HCT116 (cell line): ENCODE results near the gene TTLL7. TPM values are rescaled to one million over a fixed set of nuclear protein-coding genes. Genes with fewer than 3 reads are reported as not detected.

ENCODE experiments used
- ATAC-seq: fragments of 200-7000 bp; cut with Tn5 transposase; 2 replicates; pipeline ENCODE4 v1.9.1; 2020; ENCODE audit warnings: mild to moderate bottlenecking, moderate library complexity
- BruUV-seq: library from RNA; stranded (reverse); fragments of 400-500 nt; replicated peaks from 2 replicates; lab custom pipeline; 2021; lab: Mats Ljungman, UMichigan
- CTCF ChIA-PET: fragments of 300-600 bp; sonication (Branson Sonifier 250); formaldehyde crosslinking; loops from one replicate; lab custom pipeline; 2021; ENCODE audit warnings: antibody characterized with exemption; lab: Charles Lee
- POLR2A ChIA-PET: fragments of 300-600, 350-600 bp; sonication (Branson Sonifier 250); formaldehyde crosslinking; loops from one replicate; lab custom pipeline; 2021; ENCODE audit warnings: antibody characterized with exemption; lab: Charles Lee
- RAD21 ChIA-PET, 2 experiments: fragments of 300-600 bp; sonication (Branson Sonifier 250); formaldehyde crosslinking; loops; one replicate each; lab custom pipeline; 2023; ENCODE audit warnings: low total read pairs in 2 of 2; ENCODE audit not compliant: uncharacterized antibody in 2 of 2, unreplicated experiment in 2 of 2, low non-redundant PET in 1 of 2; lab: Charles Lee
- DNase-seq: peaks from one replicate; pipeline ENCODE4 v3.0.0-alpha.2; 2010; ENCODE audit warnings: low read depth, low spot score
- H2AFZ ChIP-seq: fragments of 200-600 bp; shearing (Covaris generic), sonication (generic); 2 replicates; pipeline ENCODE4 v1.6.1; 2017; ENCODE audit warnings: low read depth, mixed run types, mixed read lengths, antibody characterized with exemption, low read length; ENCODE audit not compliant: poor library complexity, severe bottlenecking
- H3K27ac ChIP-seq: 2 replicates; pipeline ENCODE4 v1.5.1; 2012; ENCODE audit warnings: low read depth, low read length
- H3K27me3 ChIP-seq: fragments of 200-600 bp; sonication (generic); 2 replicates; pipeline ENCODE4 v1.6.1; 2016; ENCODE audit warnings: mixed run types, low read length, mixed read lengths; ENCODE audit not compliant: insufficient read depth
- H3K36me3 ChIP-seq, 2 experiments: fragments of 200-500 bp in 1 of 2; fragments of 200-600 bp in 1 of 2; sonication (Bioruptor generic) in 1 of 2; sonication (generic) in 1 of 2; 2 replicates each; pipeline versions ENCODE4 v1.5.1 to v1.6.1; 2014 to 2016; ENCODE audit warnings: low read length in 2 of 2, inconsistent platforms in 1 of 2, mixed read lengths in 1 of 2, mixed run types in 1 of 2; ENCODE audit not compliant: insufficient read depth in 2 of 2, control insufficient read depth in 1 of 2
- H3K4me1 ChIP-seq, 2 experiments: fragments of 200-600 bp in 1 of 2; sonication (generic) in 1 of 2; 2 replicates each; pipeline versions ENCODE4 v1.5.1 to v1.6.1; 2012 to 2017; ENCODE audit warnings: low read length in 2 of 2, inconsistent platforms in 1 of 2, mild to moderate bottlenecking in 1 of 2, mixed read lengths in 1 of 2, mixed run types in 1 of 2, moderate library complexity in 1 of 2; ENCODE audit not compliant: insufficient read depth in 2 of 2, control insufficient read depth in 1 of 2
- H3K4me2 ChIP-seq: fragments of 200-600 bp; sonication (generic); 2 replicates; pipeline ENCODE4 v1.6.1; 2017; ENCODE audit warnings: mixed run types, low read length, mixed read lengths
- H3K4me3 ChIP-seq, 2 experiments: fragments of 200-600 bp in 1 of 2; sonication (generic) in 1 of 2; replicated peaks in 1 of 2; 2 replicates each; pipeline ENCODE4 v1.5.1; 2011 to 2016; ENCODE audit warnings: low read length in 2 of 2, control low read depth in 1 of 2, low read depth in 1 of 2, mild to moderate bottlenecking in 1 of 2, mixed read lengths in 1 of 2, mixed run types in 1 of 2
- H3K79me2 ChIP-seq: fragments of 200-600 bp; sonication (generic); 2 replicates; pipeline ENCODE4 v1.6.1; 2017; ENCODE audit warnings: mild to moderate bottlenecking, mixed run types, low read length, moderate library complexity, mixed read lengths; ENCODE audit not compliant: insufficient read depth
- H3K9ac ChIP-seq: fragments of 200-600 bp; sonication (generic); 2 replicates; pipeline ENCODE4 v1.6.1; 2016; ENCODE audit warnings: low read length, mixed read lengths
- H3K9me2 ChIP-seq: fragments of 200-600 bp; sonication (generic), shearing (Covaris generic); 2 replicates; pipeline ENCODE4 v1.6.1; 2017; ENCODE audit warnings: mixed run types, mild to moderate bottlenecking, moderate library complexity; ENCODE audit not compliant: insufficient read depth
- H3K9me3 ChIP-seq, 2 experiments: fragments of 200-500 bp in 1 of 2; fragments of 200-600 bp in 1 of 2; sonication (Bioruptor generic) in 1 of 2; sonication (generic) in 1 of 2; 2 replicates each; pipeline ENCODE4 v1.6.1; 2014 to 2017; ENCODE audit warnings: low read length in 2 of 2, mixed read lengths in 2 of 2, inconsistent platforms in 1 of 2, low read depth in 1 of 2, mild to moderate bottlenecking in 1 of 2, mixed run types in 1 of 2, moderate library complexity in 1 of 2; ENCODE audit not compliant: control insufficient read depth in 1 of 2, insufficient read depth in 1 of 2
- H4K20me1 ChIP-seq: fragments of 200-600 bp; sonication (generic), shearing (Covaris generic); 2 replicates; pipeline ENCODE4 v1.6.1; 2017; ENCODE audit warnings: mixed run types, mild to moderate bottlenecking, moderate library complexity; ENCODE audit not compliant: insufficient read depth
- CEBPB ChIP-seq: IDR thresholded peaks from 2 replicates; pipeline ENCODE4 v1.6.1; 2012; ENCODE audit warnings: low read depth
- CTCF ChIP-seq, 3 experiments: fragments of 200-600 bp in 1 of 3; sonication (generic) in 1 of 3; IDR thresholded peaks in 2 of 3; conservative IDR thresholded peaks in 1 of 3; 2 replicates each; pipeline ENCODE4 v1.5.1; 2012 to 2017; ENCODE audit warnings: low read depth in 2 of 3, low read length in 2 of 3, antibody characterized with exemption in 1 of 3, borderline replicate concordance in 1 of 3, control low read depth in 1 of 3, mild to moderate bottlenecking in 1 of 3, mixed read lengths in 1 of 3, mixed run types in 1 of 3, moderate library complexity in 1 of 3; ENCODE audit not compliant: insufficient read depth in 1 of 3
- EZH2 ChIP-seq: fragments of 200-600 bp; sonication (generic); IDR thresholded peaks from 2 replicates; pipeline ENCODE4 v1.6.1; 2017; ENCODE audit warnings: antibody characterized with exemption, mixed run types
- EZH2phosphoT487 ChIP-seq: fragments of 200-600 bp; IDR thresholded peaks from 2 replicates; pipeline ENCODE4 v1.6.1; 2018; ENCODE audit warnings: antibody characterized with exemption, borderline replicate concordance
- POLR2A ChIP-seq: IDR thresholded peaks from 2 replicates; pipeline ENCODE4 v1.7.0; 2011; ENCODE audit warnings: borderline replicate concordance; ENCODE audit not compliant: insufficient read depth, insufficient read length; ENCODE audit errors: extremely low read depth
- RAD21 ChIP-seq: IDR thresholded peaks from 2 replicates; pipeline ENCODE4 v1.6.1; 2012; ENCODE audit warnings: low read depth, mild to moderate bottlenecking
- REST ChIP-seq: IDR thresholded peaks from 2 replicates; pipeline ENCODE4 v1.6.1; 2012; ENCODE audit warnings: low read depth
- SIN3A ChIP-seq: IDR thresholded peaks from 2 replicates; pipeline ENCODE4 v1.6.1; 2012; ENCODE audit warnings: low read depth
- TCF7L2 ChIP-seq: IDR thresholded peaks from 2 replicates; pipeline ENCODE4 v1.7.0; 2011; ENCODE audit warnings: borderline replicate concordance, inconsistent platforms; ENCODE audit not compliant: insufficient read depth, insufficient read length; ENCODE audit errors: extremely low read depth
- YY1 ChIP-seq: IDR thresholded peaks from 2 replicates; pipeline ENCODE4 v1.6.1; 2011; ENCODE audit warnings: low read length, low read depth, moderate library complexity, mild to moderate bottlenecking; ENCODE audit not compliant: insufficient replicate concordance; ENCODE audit errors: extremely low read depth
- ZFX ChIP-seq: fragments of 450-650 bp; IDR thresholded peaks from 2 replicates; pipeline ENCODE4 v1.6.1; 2017
- intact Hi-C: fragments of 100-400 bp; cut with micrococcal nuclease; formaldehyde crosslinking; loops from 2 replicates; pipeline ENCODE4 v1.10.0; 2022
- total RNA-seq: library from RNA; stranded (reverse); gene quantifications from one replicate; pipeline ENCODE4 v1.2.1, GENCODE V29; 2021; ENCODE audit not compliant: unreplicated experiment

TTLL7 gene
- total RNA-seq, 1 experiment from 2014 or later = 21.2 TPM

GRCh38 chr1:83845437-83846071, 153.4 kb downstream of the TTLL7 start (continued):
- no peak for TF ChIP-seq EZH2
- TF ChIP-seq TCF7L2 = no peak
- TF ChIP-seq RAD21 = no peak
- TF ChIP-seq, all 23 proteins: peak for 0

GRCh38 chr1:83844546-83844945, 154.4 kb downstream of the TTLL7 start:
- Histone ChIP-seq H4K20me1 (no peaks in the 10 kb centered on the region), H3K79me2 (no peaks in the 10 kb centered on the region), H3K4me2 (no peak overlapping the region), H3K9ac (no peak overlapping the region), H3K27ac (no peak overlapping the region), H3K9me2 (no peaks in the 10 kb centered on the region), H3K36me3 (no peaks in the 10 kb centered on the region), H3K4me1 (no peaks in the 10 kb centered on the region), H3K4me3 (no peak overlapping the region), H3K27me3 (no peaks in the 10 kb centered on the region), H2AFZ (no peak overlapping the region), H3K9me3 (no peaks in the 10 kb centered on the region)
- RAD21 ChIA-PET = no interaction called here
- CTCF ChIA-PET = no interaction called here
- BruUV-seq = no TSS peak
- intact Hi-C loops = no loop called here
- POLR2A ChIA-PET = no interaction called here
- ATAC-seq (no peak), DNase-seq (no peak)
- no peak for TF ChIP-seq ZFX
- no peak for TF ChIP-seq SIN3A
- TF ChIP-seq REST = no peak
- no peak for TF ChIP-seq YY1
- no peak for TF ChIP-seq EZH2phosphoT487
- no peak for TF ChIP-seq CEBPB
- no peak for TF ChIP-seq CTCF (IDR thresholded peaks at IDR 0.05 in 2 of 3, conservative IDR thresholded peaks at IDR 0.05 in 1 of 3; ENCODE audit: borderline replicate concordance in 1 of 3, insufficient read depth in 1 of 3, low read depth in 2 of 3, low read length in 2 of 3)
- TF ChIP-seq POLR2A = no peak
